T-helper 1 cell treated with Interleukin-12 subunit alpha and Interleukin-12 subunit beta and Interleukin-4 antibody, amounts not matched to agents 30 ng/mL and 1 ng/mL, for 36 hours (primary cell): ENCODE measurements around the gene TPSG1. TPM values are rescaled to one million over a fixed set of nuclear protein-coding genes. Genes with fewer than 3 reads are reported as not detected.
"Not testable (repeated sequence)": the region's sequence is repeated elsewhere in the genome, so short reads cannot be mapped to it uniquely, and the experiment has no call there.

ENCODE experiments used
- intact Hi-C: fragments of 100-400 bp; cut with micrococcal nuclease; formaldehyde crosslinking; loops from one replicate; pipeline ENCODE4 v1.15.1; 2024
- total RNA-seq: library from RNA; stranded (reverse); gene quantifications from 2 replicates; pipeline ENCODE4 v1.2.3, GENCODE V29; 2022

The TPSG1 gene
- not detected in 2 replicates for total RNA-seq

DNA sequence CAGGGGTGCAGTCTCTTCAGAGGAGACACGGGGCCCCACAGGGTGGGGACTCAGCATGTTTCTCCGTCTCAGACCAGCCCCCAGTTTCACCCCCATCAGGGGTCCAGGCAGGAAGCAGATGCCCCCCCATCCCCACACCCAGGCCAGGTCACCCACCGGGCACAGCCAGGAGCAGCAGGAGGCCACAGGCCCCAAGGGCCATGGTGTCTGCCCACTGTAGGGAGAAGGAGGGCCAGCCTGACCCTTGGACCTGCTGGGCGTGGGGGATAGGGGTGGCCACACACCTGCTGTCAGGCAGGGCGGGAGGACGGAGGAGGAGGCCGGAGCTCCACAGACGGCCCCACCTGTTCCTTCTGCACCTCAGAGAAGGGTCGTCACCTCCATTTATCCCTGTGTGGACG, at the start of gene TPSG1:
Gene TPSG1, minus strand, starts transcription at position 218 of the 401 bp plus-strand sequence. Its CDS starts 16 bp downstream, at position 202.
- intact Hi-C loops: no loop called here

DNA sequence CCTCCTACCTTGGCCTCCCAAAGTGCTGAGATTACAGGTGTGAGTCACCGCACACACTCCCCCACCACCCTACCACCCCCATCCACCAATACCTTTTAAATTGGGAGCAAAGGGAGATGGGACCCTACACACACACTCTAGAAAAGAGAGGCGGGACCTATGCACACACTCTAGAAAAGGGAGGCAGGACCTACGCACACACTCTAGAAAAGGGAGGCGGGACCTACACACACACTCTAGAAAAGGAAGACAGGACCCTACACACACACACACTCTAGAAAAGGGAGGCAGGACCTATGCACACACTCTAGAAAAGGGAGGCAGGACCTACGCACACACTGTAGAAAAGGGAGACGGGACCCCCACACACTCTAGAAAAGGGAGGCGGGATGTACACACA, 49.7 kb upstream of the TPSG1 start:
- intact Hi-C loops: no loop called here

GRCh38 chr16:1273816-1274215, 48.7 kb upstream of the TPSG1 start:
- intact Hi-C loops: no loop called here

- intact Hi-C loops: no loop called here
Measured at GRCh38 chr16:1272453-1273198, 47.6 kb upstream of the TPSG1 start.

GRCh38 chr16:1271724-1272413, 46.8 kb upstream of the TPSG1 start:
- intact Hi-C loops: not testable (repeated sequence)

DNA sequence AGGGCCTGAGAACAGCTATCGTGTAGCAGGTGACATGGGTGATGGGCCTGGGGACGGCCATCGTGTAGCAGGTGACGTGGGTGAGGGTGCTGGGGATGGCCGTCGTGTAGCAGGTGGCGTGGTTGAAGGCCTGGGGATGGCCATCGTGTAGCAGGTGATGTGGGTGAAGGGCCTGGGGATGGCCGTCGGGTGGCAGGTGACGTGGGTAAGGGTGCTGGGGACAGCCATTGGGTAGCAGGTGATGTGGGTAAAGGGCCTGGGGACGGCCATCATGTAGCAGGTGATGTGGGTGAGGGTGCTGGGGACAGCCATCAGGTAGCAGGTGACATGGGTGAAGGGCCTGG, 46.3 kb upstream of the TPSG1 start:
- intact Hi-C loops: no loop called here

DNA sequence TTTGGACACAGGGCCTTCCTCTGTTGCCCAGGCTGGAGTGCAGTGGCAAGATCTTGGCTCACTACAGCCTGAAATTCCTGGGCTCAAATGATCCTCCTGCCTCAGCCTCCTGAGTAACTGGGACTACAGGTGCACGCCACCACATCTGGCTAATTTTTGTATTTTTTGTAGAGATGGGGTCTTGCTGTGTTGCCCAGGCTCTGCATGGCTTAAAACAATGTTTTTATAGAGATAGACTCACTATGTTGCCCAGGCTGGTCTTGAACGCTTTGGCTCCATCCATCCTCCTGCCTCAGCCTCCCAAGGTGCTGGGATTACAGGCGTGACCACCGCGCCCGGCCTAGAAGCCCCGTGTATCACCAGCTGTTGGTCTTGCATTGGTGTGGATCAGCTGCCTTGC, 44.4 kb upstream of the TPSG1 start:
- intact Hi-C loops: not testable (repeated sequence)

DNA sequence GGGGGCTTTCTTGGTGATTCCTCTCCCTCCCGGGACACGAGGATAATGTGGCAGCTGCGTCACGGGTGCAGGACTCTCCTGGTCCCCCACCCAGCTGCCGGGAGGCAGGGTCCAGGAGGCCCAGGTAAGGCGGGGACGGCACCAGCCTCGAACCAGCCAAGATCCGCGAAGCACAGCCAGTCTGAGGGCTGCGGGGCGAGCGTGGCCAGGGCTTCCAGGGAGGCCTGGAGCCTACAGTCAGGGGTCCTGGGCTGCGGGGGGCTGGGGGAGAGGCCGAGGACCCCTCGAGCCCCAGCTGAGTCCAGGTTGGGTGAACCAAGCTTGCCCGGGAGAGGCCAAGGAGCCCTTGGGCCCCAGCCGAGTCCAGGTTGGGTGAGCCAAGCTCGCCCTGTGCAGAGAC, 40.8 kb upstream of the TPSG1 start:
- intact Hi-C loops: no loop called here

GRCh38 chr16:1265090-1265630, 40.1 kb upstream of the TPSG1 start:
- intact Hi-C loops: no loop called here

DNA sequence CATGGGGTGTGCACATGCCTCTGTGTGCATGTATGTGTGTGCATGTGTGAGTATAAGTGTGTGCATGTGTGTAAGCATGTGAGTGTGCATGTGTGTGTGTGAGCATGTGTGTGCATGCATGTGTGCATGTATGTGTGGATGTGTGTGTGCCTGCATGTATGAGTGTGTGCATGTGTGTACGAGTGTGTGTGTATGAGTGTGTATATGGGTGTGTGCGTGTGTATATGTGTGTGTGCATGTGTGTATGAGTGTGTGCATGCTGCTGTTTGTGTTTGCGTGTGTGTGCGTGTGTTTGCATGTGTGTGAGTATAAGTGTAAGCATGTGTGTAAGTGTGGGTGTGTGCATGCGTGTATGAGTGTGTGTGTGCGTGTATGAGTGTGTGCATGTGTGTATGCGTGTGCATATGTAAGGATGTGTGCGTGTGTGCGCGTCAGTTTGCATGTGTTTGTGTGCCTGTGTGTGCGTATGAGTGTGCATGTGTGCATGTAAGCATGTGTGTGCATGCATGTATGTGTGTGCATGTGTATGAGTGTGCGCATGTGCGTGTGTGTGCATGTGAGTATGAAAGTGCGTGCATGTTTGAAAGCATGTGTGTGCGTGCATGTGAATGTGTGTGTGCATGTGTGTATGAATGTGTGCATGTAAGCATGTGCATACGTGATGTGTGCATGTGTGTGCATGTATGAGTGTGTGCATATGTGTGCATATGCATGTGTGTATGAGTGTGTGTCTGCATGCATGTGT, 39.4 kb upstream of the TPSG1 start:
- intact Hi-C loops: no loop called here

DNA sequence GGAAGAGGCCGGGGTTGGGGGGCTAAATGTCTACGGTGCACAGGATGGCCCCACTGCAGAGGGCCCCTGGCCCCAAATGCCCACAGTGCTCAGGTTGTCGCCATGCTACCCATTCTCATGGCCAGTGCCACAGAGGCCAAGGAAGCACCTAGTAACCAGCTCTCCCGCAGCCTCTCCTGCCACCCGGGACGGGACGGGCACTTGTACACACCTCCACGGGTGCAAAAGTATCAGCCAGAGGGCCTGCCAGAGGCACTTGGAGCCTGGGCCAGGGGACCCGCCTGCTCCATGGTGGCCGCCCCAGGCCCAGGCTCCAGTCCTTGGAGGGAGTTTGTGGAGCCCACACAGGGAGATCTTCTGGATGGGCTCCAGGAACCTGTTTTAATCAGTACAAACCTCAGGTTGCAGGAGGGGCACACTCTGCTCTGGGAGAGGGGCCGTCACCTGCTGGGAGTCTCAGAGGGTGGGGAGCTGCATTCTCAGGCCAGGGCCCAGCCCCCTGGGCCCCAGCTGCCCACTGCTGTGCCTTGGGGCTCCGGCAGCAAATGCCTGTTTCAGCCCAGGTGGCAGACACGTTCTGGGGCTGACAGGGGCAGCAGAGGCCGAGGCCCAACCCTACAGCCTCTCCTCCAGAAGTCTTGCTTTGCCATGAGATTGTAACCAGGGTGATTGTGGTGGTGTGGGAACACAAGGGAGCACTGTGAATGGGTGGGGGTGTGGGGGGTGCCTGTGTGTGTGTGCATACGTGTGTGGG, 38.7 kb upstream of the TPSG1 start:
- intact Hi-C loops: no loop called here

DNA sequence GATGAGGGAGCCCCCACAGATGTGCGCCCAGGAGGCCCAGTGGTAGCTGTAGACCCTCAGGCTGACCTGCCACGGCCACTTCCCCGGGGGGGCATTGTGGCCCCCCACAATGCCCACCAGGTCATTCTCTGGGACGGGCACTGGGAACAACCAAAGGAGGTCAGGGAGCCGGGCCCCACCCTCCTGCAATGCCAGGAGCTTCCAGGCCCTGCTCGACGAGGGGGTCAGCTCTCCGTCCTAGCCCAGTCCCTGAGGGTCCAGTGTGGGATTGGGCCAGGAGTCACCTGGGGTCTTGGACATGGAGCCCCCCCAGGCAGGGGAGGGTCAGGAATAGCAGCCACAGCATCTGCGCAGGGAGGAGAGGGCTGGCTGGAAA, 37.8 kb upstream of the TPSG1 start:
- intact Hi-C loops: no loop called here

DNA sequence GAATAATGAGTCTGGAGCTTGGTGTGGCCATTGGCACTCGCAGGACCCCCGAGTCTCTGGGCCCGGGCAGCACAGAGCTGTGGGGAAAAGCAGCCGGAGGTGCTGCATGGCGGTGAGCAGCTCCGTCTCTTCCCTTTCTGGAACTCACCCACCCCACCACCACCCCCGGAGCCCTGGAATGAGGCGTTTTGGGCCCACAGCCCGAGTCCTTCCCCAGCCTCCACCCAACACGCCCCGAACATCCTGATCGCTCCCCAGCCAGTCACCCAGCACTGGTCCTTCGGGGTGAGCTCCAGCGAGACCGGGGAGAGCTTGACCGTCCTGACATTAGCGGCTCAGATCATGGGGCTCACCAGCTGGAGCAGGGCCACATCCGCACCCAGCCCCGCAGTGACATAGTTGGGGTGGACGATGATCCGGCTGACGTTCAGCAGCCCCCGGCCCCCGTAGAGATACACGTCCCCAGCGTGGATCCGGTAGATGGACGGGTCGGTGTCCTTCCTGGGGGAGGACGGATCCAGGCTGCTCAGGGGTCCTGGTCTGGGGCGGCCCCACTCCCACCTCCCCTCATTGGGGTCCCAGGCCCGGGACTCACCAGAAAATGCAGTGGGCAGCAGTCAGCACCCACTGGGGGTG, 37.3 kb upstream of the TPSG1 start:
- intact Hi-C loops: no loop called here

- intact Hi-C loops: no loop called here
Measured at GRCh38 chr16:1261131-1261892, 36.2 kb upstream of the TPSG1 start.

DNA sequence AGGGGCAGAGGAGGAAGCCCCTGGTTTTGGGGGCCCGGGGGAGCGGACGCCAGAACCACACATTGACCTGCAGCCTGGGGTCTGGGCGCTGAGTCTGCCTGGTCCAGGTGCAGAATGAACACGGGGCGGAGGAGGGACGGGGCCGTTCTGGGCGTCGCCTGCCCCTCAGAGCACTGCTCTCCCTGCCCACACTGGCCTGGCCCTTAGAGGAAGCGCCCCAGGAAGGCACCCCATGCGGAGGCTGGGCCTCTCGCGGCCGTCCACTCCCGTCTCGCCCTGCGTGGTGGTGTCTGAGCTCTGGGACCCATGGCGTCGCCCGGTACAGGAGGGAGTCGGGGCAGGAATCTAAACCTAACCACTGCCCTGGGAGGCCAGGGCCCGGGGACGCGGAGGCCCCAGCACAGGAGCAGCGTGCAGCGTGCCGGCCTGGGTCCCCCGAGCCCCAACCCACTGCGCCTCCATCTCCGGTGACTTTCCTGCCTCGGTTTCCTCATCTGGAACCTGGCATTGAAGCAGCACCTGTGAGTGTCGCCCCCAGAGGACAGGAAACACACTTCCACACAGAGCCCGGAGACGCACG, 35.1 kb upstream of the TPSG1 start:
- intact Hi-C loops: no loop called here

DNA sequence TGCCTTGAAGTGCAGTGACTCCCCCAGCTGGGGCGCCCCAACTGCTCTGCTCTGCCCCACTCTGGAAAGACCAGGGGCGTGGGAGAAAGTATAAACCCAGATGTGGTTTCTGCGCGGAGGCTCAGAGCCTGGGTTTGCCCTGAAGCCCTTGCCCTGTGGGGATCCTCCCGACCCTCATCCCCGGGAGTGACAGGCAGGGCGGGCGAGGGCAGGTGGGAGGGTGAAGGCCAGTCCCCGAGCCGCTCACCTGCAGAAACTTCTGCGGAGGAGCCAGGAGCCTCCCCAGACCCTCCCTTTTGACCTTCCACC, 34.6 kb upstream of the TPSG1 start:
- intact Hi-C loops: no loop called here

- intact Hi-C loops: no loop called here
Measured at GRCh38 chr16:1258906-1259759, 34.1 kb upstream of the TPSG1 start.

DNA sequence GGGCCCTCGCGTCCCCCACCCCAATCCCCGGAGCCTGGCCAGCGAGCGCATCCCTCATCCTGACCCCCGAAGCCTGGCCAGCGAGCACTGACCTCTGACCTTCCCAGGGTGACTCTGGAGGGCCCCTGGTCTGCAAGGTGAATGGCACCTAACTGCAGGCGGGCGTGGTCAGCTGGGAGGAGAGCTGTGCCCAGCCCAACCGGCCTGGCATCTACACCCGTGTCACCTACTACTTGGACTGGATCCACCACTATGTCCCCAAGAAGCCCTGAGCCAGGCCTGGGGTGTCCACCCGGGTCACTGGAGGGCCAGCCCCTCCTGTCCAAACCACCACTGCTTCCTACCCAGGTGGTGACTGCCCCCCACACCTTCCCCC, 33.1 kb upstream of the TPSG1 start:
- intact Hi-C loops: no loop called here

- intact Hi-C loops: no loop called here
Measured at GRCh38 chr16:1257561-1258224, 32.6 kb upstream of the TPSG1 start.
